Medulla oblongata (tissue), 1 donor: ENCODE measurements around the gene IL17REL.

ENCODE experiments used
- DNase-seq: peaks from one replicate; pipeline ENCODE4 v3.0.0-alpha.2; 2015; ENCODE audit errors: extremely low spot score

The IL17REL gene

DNA sequence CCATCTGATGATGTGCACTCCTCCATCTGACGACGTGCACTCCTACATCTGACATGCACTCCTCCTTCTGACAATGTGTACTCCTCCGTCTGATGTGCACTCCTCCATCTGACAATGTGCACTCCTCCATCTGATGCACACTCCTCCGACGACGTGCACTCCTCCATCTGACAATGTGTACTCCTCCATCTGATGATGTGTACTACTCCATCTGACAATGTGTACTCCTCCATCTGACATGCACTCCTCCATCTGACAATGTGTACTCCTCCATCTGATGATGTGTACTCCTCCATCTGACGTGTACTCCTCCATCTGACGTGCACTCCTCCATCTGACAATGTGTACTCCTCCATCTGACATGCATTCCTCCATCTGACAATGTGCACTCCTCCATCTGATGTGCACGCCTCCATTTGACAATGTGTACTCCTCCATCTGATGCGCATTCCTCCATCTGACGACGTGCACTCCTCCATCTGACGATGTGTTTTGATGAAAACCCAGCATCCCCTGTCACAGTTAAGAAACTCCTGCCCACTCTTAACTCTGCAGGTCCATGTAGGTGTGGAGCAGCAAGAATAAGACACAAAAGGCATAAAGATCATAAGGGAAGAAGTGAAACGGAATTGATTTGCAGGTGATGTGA, 9.7 kb upstream of the IL17REL start:
- DNase-seq: no peak

DNA sequence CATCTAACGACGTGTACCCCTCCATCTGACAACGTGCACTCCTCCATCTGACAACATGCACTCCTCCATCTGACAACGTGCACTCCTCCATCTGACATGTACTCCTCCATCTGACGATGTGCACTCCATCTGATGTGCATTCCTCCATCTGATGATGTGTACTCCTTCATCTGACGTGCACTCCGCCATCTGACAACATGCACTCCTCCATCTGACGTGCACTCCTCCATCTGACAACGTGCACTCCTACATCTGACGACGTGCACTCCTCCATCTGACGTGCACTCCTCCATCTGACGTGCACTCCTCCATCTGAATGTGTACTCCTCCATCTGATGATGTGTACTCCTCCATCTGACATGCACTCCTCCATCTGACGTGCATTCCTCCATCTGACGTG, 8.0 kb upstream of the IL17REL start:
- DNase-seq: no peak

DNA sequence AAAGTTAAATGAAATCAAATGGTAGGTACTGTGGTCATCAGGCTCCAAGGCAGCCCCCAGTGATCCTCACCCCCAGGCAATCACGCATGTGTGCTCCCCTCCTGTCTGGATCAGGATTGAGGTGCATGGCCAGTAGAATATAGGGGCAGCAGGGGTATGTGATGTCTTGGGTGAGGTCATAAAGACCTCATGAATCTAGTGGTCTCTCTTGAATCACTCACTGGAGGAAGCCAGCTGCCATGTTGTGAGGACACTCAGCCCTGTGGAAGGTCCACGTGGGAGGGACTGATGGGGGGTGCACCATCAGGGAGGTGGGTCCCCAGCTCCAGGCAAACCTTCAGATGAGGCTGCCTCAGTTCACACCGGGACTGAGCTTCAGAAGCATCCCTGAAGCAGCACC, 6.8 kb upstream of the IL17REL start:
- DNase-seq: no peak

DNA sequence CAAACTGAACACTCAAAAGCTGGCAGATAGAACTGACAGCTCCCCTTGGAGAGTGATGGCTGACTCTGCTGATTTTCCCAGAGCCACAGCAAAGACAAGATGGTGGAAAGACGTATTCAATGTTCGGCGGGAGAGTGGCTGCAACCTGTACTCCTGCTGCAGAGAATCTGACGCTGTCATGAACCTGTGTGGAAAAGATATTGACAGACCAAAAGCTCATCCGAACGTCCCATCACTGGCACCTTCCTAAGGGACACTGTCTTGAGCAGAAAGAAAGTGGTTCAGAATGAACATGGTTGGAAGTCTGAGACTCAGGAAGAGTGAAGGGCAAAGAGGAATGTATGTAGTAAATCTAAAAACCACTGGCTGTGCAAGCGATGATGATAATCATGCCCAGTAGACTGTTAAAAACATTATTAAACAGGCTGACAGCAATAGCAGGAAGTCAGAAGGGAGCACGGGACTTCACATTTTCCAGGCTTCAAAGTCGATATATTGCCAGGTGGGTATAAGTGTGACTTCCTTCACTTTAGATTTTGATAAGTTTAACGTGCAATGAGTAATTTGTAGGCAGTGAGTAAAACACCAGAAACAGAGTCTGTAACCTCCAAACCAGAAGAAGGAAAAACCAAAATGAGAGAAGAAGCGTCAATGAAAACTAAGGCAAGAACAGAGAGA, 6.2 kb upstream of the IL17REL start:
- DNase-seq: no peak

DNA sequence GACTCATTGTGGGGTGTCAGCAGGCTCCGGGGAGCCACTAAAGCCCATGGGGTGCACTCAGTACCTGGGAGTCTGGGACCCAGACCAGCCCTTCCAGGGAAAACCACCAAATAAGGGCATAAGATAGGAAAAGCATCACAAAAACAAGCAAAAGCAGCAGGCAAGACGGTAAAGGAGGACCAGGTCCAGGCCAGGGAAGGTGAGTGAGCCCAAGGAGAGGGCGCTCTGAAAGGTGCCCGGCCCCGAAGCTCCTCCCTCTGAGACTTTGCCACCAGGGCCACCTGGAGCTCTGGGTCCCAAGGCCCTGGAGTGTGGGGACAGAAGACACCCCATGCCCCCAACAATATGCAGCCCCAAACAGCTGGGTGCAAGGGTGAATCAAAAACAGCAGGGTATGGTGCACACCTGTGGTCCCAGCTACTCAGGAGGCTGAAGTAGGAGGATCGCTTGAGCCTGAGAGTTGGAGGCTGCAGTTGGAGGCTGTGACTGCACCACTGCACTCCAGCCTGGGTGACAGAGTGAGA, 5.2 kb upstream of the IL17REL start:
- DNase-seq: no peak

DNA sequence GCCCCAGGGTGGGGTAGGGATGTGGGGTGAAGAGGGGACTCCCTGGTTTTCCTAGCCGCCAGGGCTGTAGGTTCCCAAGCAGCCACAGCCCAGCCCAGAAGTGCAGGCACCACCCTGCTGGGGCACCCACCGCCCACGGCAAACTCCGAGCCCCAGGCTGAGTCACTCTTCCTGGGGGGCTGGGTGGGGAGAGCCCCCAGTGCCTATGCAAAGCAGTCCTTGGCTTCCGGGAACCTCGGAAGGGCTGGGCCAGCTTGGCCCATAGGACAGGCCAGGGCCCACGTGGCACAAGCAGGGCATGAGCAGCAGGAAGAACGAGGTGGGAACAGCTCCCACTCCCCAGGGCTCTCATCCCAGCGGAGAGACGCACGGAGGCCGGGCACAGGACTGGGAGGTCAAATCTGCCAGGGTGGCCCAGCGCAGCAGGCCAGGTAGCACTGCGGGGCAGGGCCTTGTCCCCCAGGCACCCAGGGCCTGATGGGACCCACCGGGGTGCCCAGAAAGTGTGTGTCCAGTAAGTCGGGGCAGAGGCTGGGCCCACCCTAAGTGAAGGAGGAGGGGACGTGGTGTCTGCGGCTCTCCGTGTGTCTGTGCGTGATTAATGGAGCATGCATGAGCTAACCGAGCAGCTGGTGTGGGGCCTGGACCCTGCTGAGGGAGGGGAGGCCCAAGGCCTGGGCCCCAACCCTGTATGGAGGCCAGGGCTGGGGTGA, 4.6 kb upstream of the IL17REL start:
- no peak for DNase-seq

DNA sequence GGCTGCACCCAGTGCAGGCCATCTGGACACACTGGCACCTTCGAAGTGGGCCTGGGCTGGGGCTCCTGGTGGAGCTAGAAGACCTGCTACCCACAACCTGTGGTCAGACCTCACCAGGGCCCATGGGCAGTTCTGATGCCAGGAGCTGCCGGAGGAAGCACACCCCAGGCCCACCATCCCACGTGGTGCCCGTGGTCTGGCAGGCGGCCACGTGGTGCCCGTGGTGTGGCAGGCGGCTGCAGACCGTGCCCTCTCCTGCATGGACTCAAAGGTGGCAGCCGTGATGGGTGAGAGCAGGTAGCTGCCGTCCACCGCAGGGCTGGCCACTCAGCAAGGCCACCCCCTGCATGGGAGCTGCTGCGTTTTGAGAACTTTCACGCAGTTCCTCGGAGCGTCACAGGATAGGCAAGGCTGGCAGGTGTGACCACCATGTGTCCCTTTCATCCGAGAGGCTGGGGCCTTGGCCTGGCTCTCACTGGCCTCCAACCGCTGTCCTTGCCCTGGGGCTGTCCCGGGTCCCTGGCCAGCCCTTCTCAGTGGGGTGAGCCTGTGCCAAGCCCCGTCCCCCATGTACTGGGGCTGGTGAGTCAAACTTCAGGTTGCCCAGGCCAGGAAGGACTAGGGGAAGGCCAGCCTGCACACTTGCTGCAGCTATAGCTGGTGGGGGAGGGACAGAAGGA, 3.9 kb upstream of the IL17REL start:
- no peak for DNase-seq

DNA sequence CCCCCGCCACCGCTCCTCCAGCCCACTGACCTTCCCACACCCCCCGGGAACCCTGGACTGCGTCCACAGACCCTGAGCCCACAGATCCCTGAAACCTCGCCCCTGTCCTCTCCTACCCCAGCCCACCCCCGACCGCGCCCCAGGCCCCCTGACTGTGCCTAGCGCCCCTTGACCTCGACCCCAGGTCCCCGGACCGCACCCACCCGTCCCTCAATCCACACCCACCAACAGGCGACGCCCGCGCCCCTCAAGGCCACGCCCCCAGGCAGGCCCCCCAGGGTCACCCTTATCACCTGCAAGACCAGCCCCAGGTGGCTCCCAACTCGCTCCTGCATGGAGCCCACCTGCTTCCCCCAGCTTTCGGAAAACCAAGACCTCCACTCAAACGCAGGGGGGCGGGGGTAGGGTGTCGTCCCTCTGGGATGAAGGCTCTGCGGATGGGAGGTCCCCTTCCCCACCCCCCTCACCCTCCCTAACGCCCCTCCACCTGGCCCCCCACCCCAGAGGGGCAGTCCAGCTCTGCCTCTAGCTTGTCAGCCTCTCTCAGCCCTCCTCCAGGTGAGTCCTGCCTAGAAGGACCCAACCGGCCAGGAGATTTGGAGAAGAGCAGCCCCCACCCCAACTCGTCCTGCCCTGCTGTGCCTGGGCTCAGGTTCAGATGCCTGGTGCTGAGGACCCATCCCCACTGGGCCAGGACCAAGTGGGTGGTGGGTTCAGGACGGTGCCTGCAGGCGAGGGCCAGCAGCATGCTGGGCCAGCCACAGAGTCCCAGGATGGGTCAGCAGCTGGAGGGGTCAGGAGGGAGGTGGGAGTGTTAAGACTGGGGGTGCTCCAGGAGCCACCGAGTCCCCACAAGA, 3.1 kb upstream of the IL17REL start:
- no peak for DNase-seq

DNA sequence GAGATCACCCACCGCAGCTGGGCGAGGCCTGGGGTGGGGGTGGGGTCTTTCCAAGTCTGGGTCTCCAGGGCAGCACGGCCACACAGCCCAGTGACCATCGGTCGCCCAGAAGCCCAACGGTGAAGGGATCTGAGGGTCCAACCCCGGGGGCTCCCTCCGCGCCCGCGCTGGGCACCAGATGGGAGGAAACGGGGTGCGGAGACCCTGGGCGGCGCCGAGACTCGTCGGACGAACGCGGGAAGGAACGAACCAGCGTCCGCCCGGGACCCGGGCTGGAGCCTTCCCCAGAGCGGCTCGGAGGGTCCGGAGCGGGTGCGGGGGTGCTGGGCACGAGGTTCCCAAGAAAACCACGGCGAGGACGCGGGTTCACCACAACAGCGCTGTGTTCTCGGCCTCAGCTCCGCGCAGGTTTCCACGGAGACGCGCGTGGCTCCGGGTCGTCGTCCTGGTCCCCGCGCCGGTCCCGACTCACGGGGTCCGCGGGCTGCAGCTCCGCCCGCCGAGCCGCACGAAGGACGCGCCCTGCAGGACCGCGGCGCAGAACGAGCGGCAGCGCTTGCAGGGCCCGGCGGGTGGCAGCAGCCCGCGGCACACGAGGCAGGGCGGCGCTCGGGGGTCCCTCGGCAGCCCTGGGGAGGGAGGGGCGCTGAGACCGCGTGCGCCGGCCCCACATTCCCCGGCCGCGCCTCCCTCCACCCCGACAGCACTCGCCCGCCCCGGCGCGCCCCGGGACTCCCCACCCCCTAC, 2.3 kb upstream of the IL17REL start:
- DNase-seq: no peak

DNA sequence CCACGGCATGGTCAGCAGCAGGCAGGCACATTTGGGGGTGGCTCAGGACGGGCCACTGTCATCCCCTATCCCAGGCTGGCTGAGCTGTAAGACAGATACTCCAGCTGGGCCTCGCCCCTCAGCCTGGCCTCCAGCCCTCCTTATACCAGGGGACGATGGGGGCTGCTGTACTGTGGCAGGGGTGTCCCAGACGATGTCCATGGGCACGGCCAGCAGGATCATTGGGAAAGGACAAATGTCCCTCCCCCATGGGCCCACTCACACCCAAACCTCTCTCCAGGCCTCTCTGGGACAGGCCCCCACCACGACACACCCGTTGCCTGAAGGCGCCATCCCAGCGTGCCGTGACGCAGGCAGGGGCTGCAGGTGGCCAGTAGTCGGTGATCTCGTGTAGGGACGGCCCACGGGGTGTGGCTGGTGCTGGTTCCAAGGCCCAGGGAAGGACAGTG, 1.5 kb upstream of the IL17REL start:
- no peak for DNase-seq

DNA sequence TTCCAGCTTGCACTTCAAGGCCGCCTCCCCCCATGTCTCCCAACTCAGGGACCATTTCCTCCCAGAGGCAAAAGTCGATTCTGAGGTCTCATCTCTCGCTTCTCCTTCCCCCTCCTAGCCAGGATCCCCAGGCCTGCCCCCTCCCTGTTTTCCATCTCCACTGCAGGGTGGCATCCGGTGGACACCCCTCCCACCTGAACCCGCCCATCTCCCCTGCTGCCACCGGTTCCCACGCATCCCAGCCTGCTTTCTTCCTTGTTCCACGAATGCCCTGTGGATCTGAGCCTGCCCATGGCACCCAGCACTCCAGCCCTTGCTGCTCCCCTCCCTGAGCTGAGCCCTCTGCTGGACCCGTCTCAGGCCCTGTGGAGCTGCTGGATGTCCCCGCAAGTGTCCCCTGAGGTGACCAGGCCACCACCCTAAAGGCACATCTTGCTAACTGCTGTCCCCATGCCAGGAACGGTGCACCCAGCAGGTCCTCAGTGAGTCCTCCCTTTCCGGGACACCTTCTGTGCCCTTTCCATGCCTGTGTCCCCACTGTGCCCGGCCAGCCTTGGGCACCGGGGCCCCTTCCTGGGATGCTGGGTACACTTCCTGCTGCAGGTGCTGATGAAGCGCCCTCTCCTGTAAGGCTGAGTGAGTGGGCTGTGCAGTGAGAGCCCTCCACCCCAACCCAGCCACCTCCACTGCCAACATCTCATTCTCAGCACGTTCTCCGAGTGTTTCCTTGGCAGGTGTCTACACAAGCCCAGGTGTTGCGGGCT, 936 bp downstream of the IL17REL start:
- DNase-seq: no peak

DNA sequence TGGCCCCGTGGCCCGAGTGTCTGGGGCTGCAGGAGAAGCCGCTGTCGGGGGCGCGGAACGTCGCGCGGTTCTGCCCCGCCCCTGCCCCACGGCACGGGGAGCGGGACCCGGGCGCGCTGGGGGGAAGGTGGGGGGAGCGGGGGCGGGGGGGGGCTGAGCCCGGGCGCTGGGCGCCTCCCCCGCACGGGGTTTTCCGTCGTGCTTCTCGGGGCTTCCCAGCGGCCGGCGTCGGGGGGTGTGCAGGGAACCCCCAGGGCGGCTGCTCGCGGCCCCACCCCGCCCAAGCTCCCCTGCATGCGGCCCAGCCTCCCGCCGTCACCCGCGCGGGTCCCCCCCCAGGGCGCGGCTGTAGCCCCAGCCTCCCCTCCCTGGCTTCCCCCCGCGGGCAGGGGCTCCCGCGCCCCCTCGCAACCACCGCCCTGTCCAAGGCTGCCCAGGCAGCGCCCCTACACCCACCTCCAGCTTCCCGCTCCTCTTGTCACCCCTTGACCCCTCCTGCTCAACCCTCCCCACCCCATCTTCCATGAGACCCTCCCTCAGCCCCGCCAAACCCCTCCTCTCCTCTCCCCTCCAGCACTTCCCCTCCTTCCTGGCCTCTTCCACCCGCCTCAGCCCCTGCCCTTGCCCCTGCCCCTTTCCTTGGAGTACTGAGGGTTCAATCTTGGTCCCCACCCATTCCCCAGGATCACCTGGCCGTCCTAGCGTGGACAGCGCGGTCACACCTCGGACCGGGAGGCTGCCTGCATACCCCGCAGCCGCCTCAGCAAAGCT, 1.7 kb downstream of the IL17REL start:
- DNase-seq: no peak

DNA sequence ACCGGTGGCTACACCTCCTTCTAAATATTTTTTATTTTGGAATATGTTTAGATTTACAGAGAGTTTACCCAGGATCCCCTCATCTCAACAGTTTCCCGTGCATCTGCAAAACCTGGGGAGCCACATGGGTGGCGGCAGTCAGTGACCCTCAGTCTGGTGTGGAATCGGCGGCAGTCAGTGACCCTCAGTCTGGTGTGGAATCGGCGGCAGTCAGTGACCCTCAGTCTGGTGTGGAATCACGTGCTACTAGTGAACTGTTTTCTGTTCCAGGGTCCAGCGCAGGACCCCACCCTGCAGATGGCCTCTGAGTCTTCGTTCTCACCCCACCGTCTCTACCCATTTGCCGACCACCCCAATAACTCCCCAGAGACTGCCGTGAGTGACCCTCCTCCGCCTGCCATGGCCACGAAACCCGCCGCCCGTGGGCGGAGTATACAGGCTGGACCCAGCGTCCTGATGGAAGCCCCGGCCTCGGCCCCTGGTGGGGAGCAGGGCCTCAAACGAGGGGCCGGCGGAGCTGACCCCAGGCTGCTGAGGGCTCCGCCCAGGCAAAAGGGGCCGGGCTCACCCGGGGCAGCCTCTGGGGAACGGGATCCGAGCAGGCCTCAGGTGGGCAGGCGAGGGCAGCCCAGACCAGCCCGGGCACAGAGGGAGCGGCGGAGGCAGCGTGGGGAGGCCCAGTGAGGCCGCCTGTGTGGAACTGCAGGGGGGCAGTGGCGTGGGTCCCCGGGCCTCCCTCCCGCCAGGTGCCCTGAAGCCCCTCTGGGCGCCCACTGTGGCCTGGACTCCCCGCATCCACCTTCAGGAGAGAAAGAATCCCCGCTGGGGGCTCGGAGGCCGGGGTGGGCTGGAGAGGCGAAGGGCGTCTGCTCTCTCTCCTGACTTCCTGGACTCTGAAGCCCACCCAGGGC, 2.5 kb downstream of the IL17REL start:
- DNase-seq: no peak

DNA sequence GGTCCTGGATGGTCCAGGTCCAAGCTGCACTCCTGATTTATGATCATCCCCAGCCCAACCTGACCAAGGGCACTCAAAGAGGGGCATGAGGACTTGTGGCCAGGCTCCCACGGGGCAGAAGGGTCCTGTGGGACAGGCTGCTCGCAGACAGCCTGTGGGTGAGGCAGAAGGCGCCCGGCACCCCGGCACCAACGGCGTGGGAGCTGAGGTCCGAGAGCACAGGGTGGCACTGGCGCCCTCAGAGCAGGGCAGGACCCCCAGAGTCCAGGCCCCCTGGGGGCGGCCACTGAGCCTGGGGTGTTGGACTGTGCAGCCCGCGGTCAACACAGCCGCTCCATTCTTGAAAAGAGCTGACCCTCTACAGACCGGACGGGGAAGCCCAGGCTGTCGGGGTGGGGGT, 3.3 kb downstream of the IL17REL start:
- DNase-seq: no peak

DNA sequence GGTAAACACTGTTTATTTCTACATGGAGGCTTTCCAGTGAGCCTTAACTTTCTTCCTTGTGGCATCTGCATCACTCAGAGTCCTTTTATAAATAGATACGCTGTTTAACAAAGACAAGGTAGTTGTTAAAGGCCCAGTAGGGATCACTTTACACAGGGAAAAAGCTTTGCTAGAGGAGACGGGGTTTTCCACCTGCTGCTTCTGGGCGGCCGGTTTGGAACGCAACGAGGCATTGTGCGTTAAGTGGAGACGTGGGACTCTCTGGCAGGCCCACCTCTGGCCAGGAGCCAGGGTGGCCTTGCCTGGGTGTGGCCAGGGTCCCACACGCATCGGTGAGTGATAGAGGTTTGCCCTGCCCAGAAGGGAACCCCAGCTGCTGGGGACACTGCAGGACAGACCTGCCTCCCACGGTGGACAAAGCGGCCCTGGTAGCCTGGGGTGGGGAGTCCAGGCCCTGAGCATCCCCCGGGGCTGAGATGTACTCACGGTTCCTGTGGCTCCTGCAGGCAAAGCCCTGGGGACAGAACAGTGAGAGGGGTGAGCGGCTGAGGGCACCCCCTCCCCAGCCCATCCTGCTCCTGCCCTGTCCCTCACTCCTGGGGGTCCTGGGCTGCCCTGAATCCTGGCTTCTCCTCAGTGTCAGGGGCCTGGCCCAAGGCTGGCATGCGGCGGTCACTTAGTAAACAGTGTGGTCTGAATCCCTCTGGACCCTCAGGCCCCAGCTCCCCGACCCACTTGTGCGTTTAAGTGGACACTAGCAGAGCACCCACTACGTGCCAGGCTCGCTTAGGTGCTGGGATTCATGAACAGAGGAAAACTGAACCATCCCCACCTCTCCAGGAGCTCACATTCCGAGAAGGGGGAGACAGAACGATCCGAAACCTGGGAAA, 4.2 kb downstream of the IL17REL start:
- no peak for DNase-seq

DNA sequence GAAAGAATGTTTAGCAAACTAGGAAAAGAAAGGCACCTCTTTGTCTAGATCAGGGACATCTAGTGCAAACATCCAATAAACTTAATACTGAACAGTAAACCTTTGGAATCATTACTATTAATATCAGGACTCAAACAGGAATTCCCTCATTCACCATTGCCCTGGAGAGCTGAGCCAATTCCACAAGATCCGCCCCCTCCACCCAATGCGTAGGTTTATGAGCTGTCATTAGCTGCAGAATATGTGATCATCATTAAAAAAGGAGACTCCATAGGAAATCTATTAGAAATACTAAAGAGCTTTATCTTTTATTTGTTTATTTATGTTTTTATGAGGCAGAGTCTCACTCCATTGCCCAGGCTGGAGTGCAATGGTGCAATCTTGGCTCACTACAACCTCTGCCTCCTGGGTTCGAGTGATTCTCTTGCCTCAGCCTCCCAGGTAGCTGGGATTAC, 5.5 kb downstream of the IL17REL start:
- no peak for DNase-seq

DNA sequence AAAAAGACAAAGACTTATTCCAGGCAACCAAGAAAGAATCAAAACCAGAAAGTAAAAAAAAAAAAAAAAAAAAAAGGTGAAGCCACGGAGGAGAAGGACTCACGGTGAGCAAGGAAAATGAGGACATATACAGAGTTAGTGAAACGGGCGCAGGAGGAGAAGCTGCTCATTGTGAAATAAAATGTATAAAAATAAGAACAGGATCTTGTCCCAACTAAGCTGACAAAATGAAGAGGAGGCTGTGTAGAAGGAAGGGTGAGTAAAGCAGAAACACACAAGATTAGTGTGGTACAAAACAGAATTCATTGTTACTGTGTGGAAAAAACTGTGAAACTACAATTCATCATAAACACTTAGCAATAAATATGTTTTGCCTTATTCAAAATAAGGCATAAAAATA, 7.6 kb downstream of the IL17REL start:
- DNase-seq: no peak
